ENCODE results near the gene FRAS1.

GRCh38 chr4:78121338-78121904 lies 64.3 kb downstream of the FRAS1 start:
- no peak for TF ChIP-seq PML (IDR thresholded peaks at IDR 0.05; ENCODE audit: low read length)
- no peak for TF ChIP-seq CTCF (IDR thresholded peaks at IDR 0.05 in 2 of 3, conservative IDR thresholded peaks at IDR 0.05 in 1 of 3; ENCODE audit: insufficient read depth in 2 of 3, low read depth in 1 of 3, low read length in 3 of 3)
- TF ChIP-seq EWSR1 (IDR thresholded peaks at IDR 0.05; ENCODE audit: borderline replicate concordance, low read depth, partially characterized antibody): no peak
- TF ChIP-seq GTF2F1 (IDR thresholded peaks at IDR 0.05; ENCODE audit: low read depth, low read length): no peak
- TF ChIP-seq HIVEP1 (CRISPR knock-in tag; IDR thresholded peaks at IDR 0.05): no peak
- no peak for TF ChIP-seq SAFB2 (IDR thresholded peaks at IDR 0.05; ENCODE audit: borderline replicate concordance, low read depth, low read length, severe bottlenecking)
- TF ChIP-seq DPF2 (IDR thresholded peaks at IDR 0.05): no peak
- TF ChIP-seq HMGXB4 (CRISPR knock-in tag; IDR thresholded peaks at IDR 0.05): no peak
